Sigmoid colon (tissue), 4 donors: ENCODE measurements around the gene TIMELESS.
"Not testable (repeated sequence)": the region's sequence is repeated elsewhere in the genome, so short reads cannot be mapped to it uniquely, and the experiment has no call there.

Experiments used
- EP300 ChIP-seq, 4 donors: sonication (generic); formaldehyde crosslinking; IDR thresholded peaks; one replicate each; pipeline ENCODE4 v1.6.1; 2017; ENCODE audit warnings: antibody characterized with exemption in 4 of 4
- POLR2AphosphoS5 ChIP-seq, 4 donors: sonication (generic); formaldehyde crosslinking; IDR thresholded peaks; one replicate each; pipeline ENCODE4 v1.6.1; 2017; ENCODE audit warnings: antibody characterized with exemption in 4 of 4
- TF ChIP-seq, protein P1 (sequence below), 4 experiments: fragments of 450-650 bp in 3 of 4; fragments of 200-600 bp in 1 of 4; IDR thresholded peaks; one replicate each; pipeline ENCODE4 v1.5.1; 2016 to 2019; ENCODE audit warnings: antibody characterized with exemption in 4 of 4, mild to moderate bottlenecking in 3 of 4, moderate library complexity in 2 of 4

DNA sequence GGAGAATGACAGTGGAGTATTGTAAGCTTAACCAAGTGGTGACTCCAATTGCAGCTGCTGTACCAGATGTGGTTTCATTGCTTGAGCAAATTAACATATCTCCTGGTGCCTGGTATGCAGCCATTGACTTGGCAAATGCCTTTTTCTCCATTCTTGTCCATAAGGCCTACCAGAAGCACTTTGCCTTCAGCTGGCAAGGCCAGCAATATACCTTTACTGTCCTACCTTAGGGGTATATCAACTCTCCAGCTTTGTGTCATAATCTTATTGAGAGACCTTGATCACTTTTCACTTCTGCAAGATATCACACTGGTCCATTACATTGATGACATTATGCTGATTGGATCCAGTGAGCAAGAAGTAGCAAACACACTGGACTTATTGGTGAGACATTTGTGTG is 47.6 kb downstream of the TIMELESS start:
- TF ChIP-seq, protein P1, sequence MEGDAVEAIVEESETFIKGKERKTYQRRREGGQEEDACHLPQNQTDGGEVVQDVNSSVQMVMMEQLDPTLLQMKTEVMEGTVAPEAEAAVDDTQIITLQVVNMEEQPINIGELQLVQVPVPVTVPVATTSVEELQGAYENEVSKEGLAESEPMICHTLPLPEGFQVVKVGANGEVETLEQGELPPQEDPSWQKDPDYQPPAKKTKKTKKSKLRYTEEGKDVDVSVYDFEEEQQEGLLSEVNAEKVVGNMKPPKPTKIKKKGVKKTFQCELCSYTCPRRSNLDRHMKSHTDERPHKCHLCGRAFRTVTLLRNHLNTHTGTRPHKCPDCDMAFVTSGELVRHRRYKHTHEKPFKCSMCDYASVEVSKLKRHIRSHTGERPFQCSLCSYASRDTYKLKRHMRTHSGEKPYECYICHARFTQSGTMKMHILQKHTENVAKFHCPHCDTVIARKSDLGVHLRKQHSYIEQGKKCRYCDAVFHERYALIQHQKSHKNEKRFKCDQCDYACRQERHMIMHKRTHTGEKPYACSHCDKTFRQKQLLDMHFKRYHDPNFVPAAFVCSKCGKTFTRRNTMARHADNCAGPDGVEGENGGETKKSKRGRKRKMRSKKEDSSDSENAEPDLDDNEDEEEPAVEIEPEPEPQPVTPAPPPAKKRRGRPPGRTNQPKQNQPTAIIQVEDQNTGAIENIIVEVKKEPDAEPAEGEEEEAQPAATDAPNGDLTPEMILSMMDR (IDR thresholded peaks at IDR 0.05): not testable (repeated sequence)
- TF ChIP-seq EP300, POLR2AphosphoS5 (IDR thresholded peaks at IDR 0.05): not testable (repeated sequence)
